ENCODE measurements around the gene SPOP.
"Not testable (repeated sequence)": the region's sequence is repeated elsewhere in the genome, so short reads cannot be mapped to it uniquely, and the experiment has no call there.

Gene SPOP

DNA sequence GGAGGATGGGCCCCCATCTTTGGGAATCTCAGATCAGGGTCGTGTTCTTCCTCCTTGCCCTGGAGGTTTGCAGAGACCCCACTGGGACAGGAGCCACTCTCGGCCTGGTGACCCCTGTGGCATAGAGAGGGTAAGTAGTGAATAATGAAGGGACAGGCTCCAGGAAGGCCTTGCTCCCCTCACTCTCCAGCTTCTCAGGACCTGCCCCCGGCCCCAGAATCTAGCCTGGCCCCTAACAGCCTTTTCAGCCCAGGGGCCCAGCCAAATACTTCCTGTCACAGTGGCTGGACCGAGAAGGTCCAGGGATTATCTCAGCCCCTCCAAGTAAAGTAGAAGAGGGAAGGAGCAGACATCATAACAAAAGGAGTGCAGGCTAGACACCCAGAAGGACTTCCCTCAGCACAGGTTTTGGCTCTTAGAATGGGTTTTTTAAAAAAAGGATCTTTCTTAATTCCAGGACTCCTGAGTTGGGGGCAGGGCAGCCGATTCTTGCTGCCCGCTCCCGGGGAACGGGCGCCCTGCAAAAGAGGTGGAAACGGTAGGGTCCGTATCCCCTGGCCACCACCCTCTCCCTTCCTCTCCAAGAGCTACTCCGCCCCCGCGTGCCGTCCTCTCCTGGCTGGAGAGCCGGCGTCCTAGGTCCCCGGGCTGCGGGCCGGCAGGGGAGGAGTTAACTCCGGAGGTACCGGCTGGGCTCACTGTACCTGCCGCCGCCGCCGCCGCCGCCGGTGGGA lies 102.8 kb downstream of the SPOP start:
- in situ Hi-C loops (cut with HindIII; ENCODE audit: low sequenced_read_pairs) = no loop called here

DNA sequence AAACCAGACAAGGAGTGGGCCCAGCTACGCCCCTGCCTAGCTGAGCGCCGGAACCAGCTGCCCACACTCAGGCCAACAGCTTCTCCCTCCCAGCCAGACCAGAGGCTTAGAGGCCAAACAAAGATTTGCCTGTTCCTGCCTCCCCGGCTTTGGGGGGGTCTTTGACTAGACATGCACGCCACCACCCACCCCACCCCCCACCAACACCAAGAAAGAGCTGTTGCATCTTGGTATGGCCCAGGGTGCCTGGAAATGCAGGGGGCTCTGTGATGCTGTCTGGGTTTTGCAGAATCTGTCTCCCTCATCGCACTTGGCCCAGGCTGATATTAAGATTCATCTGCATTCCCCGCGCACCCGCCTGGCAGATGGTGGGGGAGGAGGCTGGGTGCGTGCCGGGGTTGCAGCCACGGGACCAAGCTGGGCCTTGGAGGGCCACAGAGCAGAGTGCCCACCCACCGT lies 103.5 kb downstream of the SPOP start:
- in situ Hi-C loops (cut with HindIII; ENCODE audit: low sequenced_read_pairs) = no loop called here

DNA sequence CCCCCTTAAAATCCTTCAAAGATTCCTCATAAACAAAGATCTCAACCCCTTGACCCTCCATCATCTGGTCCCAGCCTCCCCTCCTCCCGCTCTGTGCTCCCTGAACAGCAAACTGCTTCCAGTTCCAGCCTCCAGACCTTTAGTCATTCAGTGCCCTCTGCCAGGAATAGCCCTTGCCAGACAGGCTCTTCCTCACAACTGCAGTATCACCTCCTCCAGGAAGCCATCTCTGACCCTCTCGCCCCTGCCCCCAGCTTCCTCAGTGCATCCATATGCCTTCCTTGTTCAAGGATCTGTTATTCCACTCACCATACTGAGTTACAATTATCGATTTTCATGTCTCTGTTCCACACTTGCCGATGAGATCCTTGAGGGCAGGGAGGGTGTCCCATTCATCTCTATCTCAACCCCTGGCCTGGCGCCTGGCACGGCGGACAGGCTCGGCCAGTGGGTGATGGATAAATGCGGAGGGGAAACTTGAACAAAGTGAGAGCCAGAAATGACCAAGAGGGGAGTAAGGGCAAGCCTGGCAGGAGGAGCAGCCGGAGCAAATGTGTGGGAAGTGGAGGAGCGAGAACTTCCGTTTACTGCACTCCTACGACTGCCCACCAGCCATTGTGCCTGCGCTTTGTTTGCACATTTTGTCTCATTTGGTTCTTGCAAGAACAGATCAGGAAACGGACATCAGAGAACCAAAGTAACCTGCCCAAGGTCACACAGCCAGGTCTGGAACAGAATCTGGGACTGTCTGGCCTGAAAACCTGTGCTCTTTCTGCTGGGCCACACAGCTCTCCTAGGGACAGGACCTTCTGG lies 104.2 kb downstream of the SPOP start:
- in situ Hi-C loops (cut with HindIII; ENCODE audit: low sequenced_read_pairs) = no loop called here

DNA sequence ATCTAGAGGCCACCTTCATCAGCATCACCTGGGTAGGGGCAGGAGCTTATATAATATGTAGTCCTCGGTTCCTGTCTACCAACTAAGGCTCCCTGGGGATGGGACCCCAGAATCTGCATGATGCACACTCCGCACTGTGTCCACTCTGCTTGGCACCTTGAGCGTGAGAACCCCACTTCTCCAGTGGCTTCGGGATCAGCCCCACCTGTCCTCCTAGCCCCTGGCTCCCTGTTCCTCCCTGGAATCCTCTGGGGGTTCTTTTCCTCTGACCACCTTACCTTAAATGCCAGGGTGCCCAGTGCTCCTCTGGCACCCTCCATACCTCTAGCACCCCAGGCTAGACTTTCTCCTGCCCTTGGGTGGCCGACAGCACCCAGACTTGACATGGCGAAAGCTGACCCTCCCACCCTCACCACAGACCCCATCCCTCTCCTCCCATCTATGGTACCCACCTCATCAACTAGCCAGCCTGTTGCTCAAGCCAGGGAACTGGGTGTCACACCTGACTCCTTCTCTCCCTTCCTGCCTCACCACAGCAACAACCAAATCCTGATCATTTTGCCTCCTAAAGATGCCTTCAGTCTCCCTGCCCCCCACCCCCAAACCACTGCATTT lies 105.0 kb downstream of the SPOP start:
- in situ Hi-C loops (cut with HindIII; ENCODE audit: low sequenced_read_pairs) = no loop called here

DNA sequence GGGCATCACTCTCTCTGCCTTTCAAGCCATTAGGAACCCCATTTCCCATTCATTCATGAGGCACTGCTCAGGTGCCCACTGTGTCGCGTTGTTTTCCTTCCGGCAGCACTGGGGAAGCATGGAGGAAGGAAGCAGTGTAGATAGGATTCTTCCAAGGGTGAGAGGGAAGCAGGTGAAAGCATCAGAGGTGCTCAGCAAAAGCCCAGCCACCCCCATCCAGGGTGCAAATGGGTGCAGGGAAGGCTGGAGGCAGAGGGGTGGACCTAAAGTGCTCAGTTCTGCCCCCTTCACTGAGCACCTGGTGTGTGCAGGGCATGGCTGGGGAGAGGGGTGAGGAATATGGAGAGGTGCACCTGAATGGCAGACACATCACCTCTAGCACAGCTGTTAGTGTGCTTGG lies 105.7 kb downstream of the SPOP start:
- in situ Hi-C loops (cut with HindIII; ENCODE audit: low sequenced_read_pairs) = no loop called here

DNA sequence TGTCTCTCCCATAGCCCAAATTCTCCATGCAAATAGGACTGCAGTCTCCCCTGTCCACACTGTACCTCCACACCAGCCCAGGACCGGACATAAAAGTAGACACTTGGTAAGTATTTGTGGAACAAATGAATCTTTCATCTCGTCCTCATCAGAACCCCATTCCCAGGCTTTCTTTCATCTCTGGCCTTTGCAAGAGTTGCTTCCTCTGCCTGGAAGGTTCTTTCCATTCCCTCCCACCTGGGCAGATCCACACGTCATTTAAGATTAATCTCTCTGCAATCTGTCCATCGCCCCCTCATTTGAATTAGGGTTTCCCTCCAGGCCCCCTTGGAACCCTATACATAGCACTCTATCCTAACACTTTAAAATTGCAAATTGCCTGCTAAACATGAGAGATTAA lies 106.1 kb downstream of the SPOP start:
- in situ Hi-C loops (cut with HindIII; ENCODE audit: low sequenced_read_pairs) = no loop called here

DNA sequence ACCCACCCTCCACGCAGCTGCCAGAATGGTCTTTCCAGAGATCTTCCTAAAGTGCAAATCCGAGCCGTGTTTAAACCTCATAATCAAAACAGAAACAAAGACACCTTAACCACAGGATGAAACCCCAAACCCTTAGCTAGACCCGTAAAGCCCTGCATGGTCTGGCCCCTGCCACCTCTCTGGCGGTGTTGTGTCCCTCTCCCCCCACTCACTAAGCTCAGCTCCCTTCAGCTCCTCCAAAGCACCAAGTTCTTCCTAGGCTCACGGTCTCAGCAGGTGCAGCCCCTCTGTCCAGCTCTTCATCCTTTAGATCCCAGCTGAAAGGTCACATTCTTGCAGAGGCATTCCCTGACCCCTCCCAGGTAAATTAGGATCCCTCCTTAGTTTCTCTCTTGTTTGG lies 106.6 kb downstream of the SPOP start:
- in situ Hi-C loops (cut with HindIII; ENCODE audit: low sequenced_read_pairs) = no loop called here

DNA sequence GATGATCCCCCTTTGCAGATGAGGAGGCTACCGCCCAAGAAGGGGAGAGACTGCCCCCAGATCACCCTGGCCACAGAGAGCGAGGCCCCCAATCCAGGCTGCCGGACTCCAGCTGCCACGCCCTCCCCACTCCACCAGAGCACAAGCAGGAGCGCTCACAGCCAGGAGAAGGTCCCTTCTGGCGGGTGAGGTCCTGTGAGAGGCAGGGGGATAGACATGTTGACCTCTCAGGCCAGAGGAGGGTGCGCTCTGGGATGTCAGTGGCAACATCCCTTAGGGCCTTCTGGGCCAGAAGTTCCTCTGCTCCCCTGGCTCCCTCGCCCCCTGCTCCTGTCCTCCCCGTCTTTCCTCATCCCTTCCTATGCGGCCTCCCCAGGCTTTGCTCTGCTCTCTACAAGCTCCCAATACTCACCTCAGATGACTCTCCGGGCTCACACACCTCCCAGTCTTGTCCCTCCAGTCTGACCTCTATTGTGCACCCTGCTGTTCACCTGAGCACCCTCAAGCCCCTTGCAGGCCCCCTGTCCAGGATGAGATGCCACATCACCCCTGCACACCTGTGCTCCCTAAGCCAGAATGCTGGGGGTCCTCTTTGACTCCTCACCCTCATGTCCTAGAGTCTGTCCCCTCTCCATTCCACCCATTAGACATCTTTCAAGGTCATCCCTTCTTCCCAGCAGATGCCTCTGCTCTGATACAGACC lies 107.2 kb downstream of the SPOP start:
- in situ Hi-C loops (cut with HindIII; ENCODE audit: low sequenced_read_pairs) = no loop called here

DNA sequence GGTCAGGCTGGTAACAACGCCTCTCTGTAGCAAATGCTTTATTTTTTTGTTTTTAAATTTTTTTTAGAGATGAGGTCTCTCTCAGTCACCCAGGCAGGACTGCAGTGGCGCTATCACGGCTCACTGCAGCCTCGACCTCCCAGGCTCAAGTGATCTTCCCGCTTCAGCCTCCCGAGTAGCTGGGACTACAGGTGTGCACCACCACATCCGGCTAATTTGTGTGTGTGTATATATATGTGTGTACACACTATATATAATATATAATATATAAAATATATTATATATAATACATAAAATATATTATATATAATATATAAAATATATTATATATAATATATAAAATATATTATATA lies 109.2 kb downstream of the SPOP start:
- in situ Hi-C loops (cut with HindIII; ENCODE audit: low sequenced_read_pairs) = not testable (repeated sequence)

DNA sequence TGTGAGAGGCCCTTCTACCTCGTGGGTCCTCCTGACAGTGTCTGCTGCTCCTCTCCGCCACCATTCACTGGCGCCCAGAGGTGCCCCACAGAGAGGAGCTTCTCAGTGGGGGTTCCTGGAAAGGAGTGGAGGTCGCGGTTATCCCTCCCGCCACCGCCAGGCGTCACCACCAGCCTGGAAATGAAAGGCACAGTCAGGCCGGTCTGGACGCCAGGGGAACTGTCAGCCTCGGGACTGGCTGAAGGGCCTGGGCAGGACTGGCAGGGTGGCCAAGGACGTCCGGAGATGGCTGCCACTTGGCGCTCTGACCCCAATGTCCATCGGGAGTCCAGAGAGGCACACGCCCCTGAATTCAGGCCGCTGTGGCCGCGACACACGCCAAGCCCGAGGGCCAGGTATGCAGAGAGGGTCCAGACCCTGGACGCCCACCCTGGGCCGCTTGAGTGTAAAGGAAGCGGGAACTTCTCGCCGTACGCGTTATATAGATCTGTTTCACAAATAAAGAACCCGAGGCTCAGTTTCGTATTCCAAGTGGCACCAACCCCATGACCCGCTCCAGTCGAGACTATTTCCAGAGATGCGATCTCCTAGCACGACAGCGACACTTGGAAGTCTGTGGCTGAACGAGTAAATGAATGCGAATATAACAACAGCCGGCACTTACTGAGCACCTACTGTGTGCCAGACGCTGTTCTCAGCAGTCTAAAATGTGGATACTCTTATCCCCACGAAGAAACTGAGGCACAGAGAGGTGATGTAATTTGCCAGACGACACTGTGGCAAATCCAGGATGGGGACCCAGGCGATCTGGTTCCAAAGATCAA lies 109.8 kb downstream of the SPOP start:
- in situ Hi-C loops (cut with HindIII; ENCODE audit: low sequenced_read_pairs) = no loop called here

DNA sequence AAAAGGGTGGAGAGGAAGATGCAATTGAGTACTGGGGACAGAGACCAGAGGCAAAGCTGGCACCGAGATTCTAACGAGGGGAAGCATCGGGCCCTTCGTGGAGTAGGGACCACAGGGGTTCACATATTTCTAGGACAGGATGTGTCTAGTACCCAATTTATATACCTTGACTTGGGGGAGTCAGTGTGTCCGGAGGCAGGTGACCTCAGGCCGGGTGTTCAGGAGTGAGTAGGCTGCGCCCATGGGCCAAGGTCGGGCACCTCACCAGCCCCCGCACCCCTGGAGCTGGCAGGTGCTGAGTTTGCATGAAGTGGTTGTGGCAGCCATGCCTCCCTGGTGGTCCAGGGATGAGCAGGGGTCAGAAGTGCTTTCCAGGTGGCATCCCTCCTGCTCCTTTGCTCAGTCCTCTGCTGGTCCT lies 110.8 kb downstream of the SPOP start:
- in situ Hi-C loops (cut with HindIII; ENCODE audit: low sequenced_read_pairs) = no loop called here

DNA sequence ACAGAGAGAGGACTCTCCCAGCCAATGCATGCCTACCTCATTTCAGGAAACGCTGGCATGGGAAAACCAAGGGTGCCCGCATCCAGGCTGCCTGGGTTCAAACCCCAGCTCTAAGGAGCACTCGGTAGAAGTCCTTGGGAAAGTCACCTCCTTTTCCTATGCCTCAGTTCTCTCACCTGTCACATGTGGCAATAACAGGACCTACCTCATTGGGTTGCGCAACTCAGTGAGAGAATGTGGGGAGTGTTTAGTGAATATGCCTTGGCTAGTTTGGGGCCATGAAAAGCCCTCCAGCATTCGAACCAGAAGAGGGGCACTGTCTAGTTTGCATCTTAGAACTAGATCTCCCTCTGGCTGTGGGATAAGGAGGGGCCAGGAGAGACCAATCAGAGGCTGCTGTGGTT lies 111.2 kb downstream of the SPOP start:
- in situ Hi-C loops (cut with HindIII; ENCODE audit: low sequenced_read_pairs) = no loop called here

DNA sequence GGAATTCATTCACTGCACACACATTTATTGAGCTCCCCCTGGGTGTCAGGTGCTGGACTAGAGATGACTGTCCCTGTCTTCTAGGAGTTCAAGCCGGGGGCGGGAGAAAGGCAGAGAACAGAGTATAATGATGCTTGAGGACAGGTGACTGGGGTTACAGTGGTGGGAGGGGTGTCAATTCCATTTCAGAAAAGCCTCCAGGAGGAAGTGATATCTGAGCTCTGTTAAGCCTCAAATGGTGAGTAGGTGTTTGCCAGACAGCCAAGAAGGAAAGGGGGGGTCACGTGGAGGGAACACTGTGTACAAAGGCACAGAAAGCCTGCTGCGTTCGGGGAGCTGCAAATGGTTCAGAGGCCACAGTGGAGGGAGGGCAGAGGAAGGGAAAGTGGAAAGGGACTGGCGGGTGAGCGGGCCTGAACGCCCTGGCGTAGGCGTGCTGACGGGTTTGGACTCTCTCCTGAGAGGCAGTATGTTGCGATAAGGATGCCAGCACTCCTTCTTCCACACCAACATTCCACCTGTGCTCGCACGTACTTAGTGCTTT lies 111.9 kb downstream of the SPOP start:
- in situ Hi-C loops (cut with HindIII; ENCODE audit: low sequenced_read_pairs) = no loop called here

DNA sequence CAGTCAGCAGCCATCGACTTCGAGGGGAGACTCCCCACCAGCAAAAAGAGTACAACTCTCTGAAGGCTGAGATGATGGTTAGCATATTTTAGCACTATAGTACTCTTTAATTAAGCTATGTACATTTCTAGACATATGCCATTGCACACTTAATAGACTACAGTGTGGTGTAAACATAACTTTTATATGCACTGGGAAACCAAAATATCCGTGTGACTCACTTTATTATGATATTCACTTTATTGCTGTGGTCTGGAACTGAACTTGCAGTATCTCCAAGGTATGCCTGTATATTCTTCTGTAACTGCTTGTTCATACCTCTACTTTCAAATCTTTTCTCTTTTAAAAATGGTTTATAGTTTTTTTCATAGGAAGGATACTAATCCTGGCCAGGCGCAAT lies 113.3 kb downstream of the SPOP start:
- in situ Hi-C loops (cut with HindIII; ENCODE audit: low sequenced_read_pairs) = no loop called here

DNA sequence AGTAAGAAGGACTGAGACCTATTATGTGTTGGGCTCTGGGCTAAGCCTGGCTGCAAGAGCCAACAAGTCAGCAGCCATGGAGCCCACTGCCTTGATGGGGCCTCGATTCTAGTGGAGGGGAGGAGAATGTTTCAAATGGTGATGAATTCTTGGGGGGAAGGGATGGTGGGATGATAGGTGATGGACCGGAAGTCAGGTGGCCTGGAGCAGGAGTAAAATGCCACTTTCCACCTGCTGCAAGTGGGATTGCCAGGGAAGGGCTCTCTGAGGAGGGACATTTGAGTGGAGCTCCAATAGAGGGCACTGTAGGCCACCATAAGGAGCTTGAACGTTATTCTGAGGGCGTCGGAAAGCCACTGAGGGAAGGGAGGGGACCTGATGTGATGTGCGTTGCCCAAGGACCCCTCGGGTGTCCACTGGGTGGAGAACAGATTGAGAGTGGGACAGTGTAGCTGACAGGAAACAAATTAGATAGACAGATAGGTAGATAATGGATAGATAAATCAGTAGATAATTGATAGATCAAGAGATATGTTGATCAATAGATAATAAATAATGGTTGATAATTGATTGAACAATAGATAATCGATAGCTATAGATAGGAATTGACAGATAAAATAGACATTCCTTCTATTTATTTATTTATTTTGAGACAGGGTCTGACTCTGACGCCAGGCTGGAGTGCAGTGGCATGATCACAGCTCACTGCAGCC lies 120.4 kb downstream of the SPOP start:
- in situ Hi-C loops (cut with HindIII; ENCODE audit: low sequenced_read_pairs) = no loop called here

DNA sequence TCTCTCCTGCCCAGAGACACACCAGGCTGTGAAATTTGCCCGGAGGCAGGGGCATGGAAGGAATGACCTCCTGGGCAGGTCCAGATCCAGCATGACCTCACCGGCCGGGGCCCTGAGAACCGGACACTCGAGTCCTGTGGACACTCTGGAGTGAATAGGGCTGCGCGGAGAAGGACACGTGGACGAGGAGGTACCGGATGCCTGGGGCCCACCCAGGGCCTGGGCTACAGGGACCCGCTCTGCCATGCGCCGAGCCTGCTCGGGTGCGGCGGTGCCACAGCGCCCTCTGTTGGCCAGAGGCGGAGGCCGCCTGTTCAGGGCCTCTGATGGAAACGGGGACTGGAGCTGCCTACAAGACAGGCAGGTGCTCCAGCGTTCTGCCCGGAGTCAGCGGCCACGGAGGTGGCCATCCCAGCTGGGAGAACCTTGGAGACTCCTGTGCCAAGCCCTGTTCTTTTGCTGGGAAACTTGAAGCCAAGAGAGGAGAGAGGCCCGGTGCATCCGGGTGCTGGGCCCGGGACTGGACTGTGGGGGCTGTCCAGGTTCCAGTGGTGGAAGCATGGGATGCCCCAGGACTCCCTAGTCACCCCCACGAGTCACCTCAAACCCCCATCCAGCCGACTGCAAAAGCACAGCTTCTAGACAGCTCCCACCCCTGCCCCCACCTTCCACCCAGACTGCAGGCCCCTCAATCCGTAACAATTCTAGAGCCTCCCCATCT lies 121.5 kb downstream of the SPOP start:
- in situ Hi-C loops (cut with HindIII; ENCODE audit: low sequenced_read_pairs) = no loop called here

DNA sequence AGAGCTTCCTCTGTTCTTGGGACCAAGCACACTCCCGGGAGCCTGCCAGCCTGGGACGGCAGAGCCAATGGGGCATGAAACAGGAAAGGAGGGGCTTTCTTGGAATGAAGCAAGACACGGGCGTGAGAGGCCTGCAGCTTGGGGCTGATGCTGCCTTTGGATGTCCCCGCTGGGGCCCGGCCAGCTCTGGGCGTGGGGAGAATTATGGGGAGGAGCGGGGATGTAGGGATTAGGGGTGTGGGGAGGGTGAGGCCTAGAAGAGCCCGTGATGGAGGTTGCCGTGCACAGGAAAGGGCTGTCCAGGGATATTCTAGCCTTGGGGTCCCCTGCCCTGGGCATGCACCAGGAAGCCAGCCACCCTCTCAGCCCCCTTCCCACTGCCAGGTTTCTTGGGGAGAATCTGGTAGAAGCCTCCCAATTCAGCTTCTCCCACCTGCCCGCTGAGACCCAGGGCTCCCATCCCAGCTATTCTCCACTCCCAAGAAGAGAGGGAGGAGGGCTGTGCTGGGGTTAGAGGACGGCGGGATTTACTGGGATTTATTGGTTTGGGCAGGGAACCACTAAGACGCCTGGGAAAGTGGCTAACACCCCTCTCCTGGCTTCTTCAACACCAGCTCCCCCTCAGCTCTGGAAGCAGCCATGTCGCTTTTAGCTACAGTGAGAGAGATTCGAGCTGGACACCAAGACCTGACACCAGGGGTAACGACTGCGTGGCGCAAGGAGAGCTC lies 122.2 kb downstream of the SPOP start:
- in situ Hi-C loops (cut with HindIII; ENCODE audit: low sequenced_read_pairs) = no loop called here
